CD14-positive monocyte (primary cell): Measurements from ENCODE around the gene SUCLG2. TPM values are rescaled to one million over a fixed set of nuclear protein-coding genes. Genes with fewer than 3 reads are reported as not detected.

Experiments used
- DNase-seq, 3 donors: peaks; one replicate each; pipeline ENCODE4 v3.0.0-alpha.2; 2011 to 2022
- H2AFZ ChIP-seq: 2 replicates; pipeline ENCODE4 v1.6.0; 2012; ENCODE audit warnings: mild to moderate bottlenecking, low read depth, low read length, inconsistent platforms; ENCODE audit not compliant: insufficient read depth, poor library complexity, severe bottlenecking
- H3K27ac ChIP-seq, 2 donors: 1 replicate in 1 of 2; 2 replicates in 1 of 2; pipeline ENCODE4 v1.5.1; 2012 to 2013; ENCODE audit warnings: low read length in 2 of 2, control low read depth in 1 of 2, inconsistent platforms in 1 of 2, low read depth in 1 of 2, mild to moderate bottlenecking in 1 of 2
- H3K27me3 ChIP-seq, 2 donors: one replicate each; pipeline versions ENCODE4 v1.6.0 to v1.6.1; 2011 to 2013; ENCODE audit warnings: low read length in 2 of 2; ENCODE audit not compliant: control insufficient read depth in 2 of 2, insufficient read depth in 2 of 2
- H3K36me3 ChIP-seq, 2 donors: replicated peaks in 1 of 2; 1 replicate in 1 of 2; 2 replicates in 1 of 2; pipeline versions ENCODE4 v1.5.1 to v1.6.1; 2012 to 2013; ENCODE audit warnings: low read length in 2 of 2, control low read depth in 1 of 2, inconsistent platforms in 1 of 2, mild to moderate bottlenecking in 1 of 2; ENCODE audit not compliant: insufficient read depth in 2 of 2, control insufficient read depth in 1 of 2
- H3K4me1 ChIP-seq, 2 donors: 1 replicate in 1 of 2; 2 replicates in 1 of 2; pipeline versions ENCODE4 v1.5.1 to v1.6.1; 2012 to 2013; ENCODE audit warnings: low read length in 2 of 2, control low read depth in 1 of 2, inconsistent platforms in 1 of 2, mild to moderate bottlenecking in 1 of 2, moderate library complexity in 1 of 2; ENCODE audit not compliant: insufficient read depth in 2 of 2, control insufficient read depth in 1 of 2
- H3K4me2 ChIP-seq: replicated peaks from 2 replicates; pipeline ENCODE3; 2012; ENCODE audit warnings: low read length, moderate library complexity, mild to moderate bottlenecking; ENCODE audit not compliant: poor library complexity, severe bottlenecking; ENCODE audit errors: extremely low read depth
- H3K4me3 ChIP-seq, 3 experiments: fragments of 200-600 bp in 1 of 3; sonication (generic) in 1 of 3; replicated peaks in 1 of 3; 1 replicate in 2 of 3; 2 replicates in 1 of 3; pipeline ENCODE4 v1.5.1; 2011 to 2013; ENCODE audit warnings: low read length in 3 of 3, mild to moderate bottlenecking in 3 of 3, control low read depth in 2 of 3, low read depth in 2 of 3, inconsistent platforms in 1 of 3, moderate library complexity in 1 of 3
- H3K79me2 ChIP-seq: 2 replicates; pipeline ENCODE4 v1.6.0; 2012; ENCODE audit warnings: mild to moderate bottlenecking, control low read depth, inconsistent platforms, low read length, moderate library complexity; ENCODE audit not compliant: insufficient read depth
- H3K9ac ChIP-seq: 2 replicates; pipeline ENCODE4 v1.6.0; 2017; ENCODE audit warnings: low read length, mild to moderate bottlenecking; ENCODE audit not compliant: insufficient read depth, poor library complexity, severe bottlenecking
- H3K9me3 ChIP-seq, 2 donors: replicated peaks in 1 of 2; 1 replicate in 1 of 2; 2 replicates in 1 of 2; pipeline versions ENCODE4 v1.5.1 to v1.6.1; 2012 to 2013; ENCODE audit warnings: low read length in 2 of 2, control low read depth in 1 of 2; ENCODE audit not compliant: control insufficient read depth in 1 of 2, insufficient read depth in 1 of 2
- H4K20me1 ChIP-seq: 2 replicates; pipeline ENCODE4 v1.6.0; 2012; ENCODE audit warnings: mild to moderate bottlenecking, low read length, control low read depth, moderate library complexity; ENCODE audit not compliant: insufficient read depth
- H3K27ac Mint-ChIP-seq, 7 donors: one replicate each; pipeline ENCODE4 v1.8.0; 2020; ENCODE audit warnings: mild to moderate bottlenecking in 7 of 7, mixed read lengths in 7 of 7, moderate library complexity in 6 of 7, inconsistent platforms in 2 of 7
- H3K27me3 Mint-ChIP-seq, 3 donors: one replicate each; pipeline ENCODE4 v1.8.0; 2021 to 2022; ENCODE audit warnings: low read depth in 3 of 3, mild to moderate bottlenecking in 3 of 3, mixed read lengths in 3 of 3, moderate library complexity in 3 of 3, inconsistent platforms in 1 of 3
- H3K36me3 Mint-ChIP-seq, 2 donors: one replicate each; pipeline ENCODE4 v1.8.0; 2020; ENCODE audit warnings: mixed read lengths in 2 of 2, inconsistent platforms in 1 of 2, mild to moderate bottlenecking in 1 of 2
- H3K4me1 Mint-ChIP-seq: one replicate; pipeline ENCODE4 v1.8.0; 2020; ENCODE audit warnings: mild to moderate bottlenecking, mixed read lengths
- H3K4me3 Mint-ChIP-seq, 2 donors: one replicate each; pipeline ENCODE4 v1.8.0; 2020; ENCODE audit warnings: mild to moderate bottlenecking in 2 of 2, mixed read lengths in 2 of 2, moderate library complexity in 1 of 2
- H3K9me3 Mint-ChIP-seq, 7 donors: one replicate each; pipeline ENCODE4 v1.8.0; 2020 to 2022; ENCODE audit warnings: mixed read lengths in 7 of 7, mild to moderate bottlenecking in 6 of 7, moderate library complexity in 6 of 7, inconsistent platforms in 2 of 7
- CTCF ChIP-seq: fragments of 200-600 bp; IDR thresholded peaks from one replicate; pipeline ENCODE4 v1.8.0; 2022; ENCODE audit warnings: antibody characterized with exemption, mild to moderate bottlenecking
- WGBS: methylation state at CpG from one replicate; pipeline ENCODE4 v1.1.5; 2013; ENCODE audit warnings: missing lambda C conversion rate; ENCODE audit not compliant: insufficient coverage; 5-methylcytosine and 5-hydroxymethylcytosine counted together
- intact Hi-C, 2 donors: fragments of 100-400 bp; cut with micrococcal nuclease; formaldehyde crosslinking; loops; one replicate each; pipeline versions ENCODE4 v1.15.0 to v1.15.1; 2023
- polyA plus RNA-seq, 3 donors: library from polyadenylated mRNA; depleted of rRNA in 1 of 3; unstranded in 2 of 3; stranded (reverse) in 1 of 3; fragments of 300-500 nt in 2 of 3; fragments of >200 nt in 1 of 3; fragmentation: Illumina TruSeq in 2 of 3; gene quantifications; 1 replicate in 2 of 3; 2 replicates in 1 of 3; pipeline ENCODE4 v1.2.3, GENCODE V29; 2012 to 2021

SUCLG2 gene
- polyA plus RNA-seq, 3 donors: 10.8 to 37.5 (median 32.9) TPM

GRCh38 chr3:67418426-67419217 lies 235.8 kb downstream of the SUCLG2 start:
- Histone ChIP-seq H3K36me3 (no peaks in the 10 kb centered on the region), H3K4me3 (no peak overlapping the region), H3K9me3 (peaks cover 0 to 12% of the 10 kb centered on the region in 2 donors), H3K4me1 (no peaks in the 10 kb centered on the region), H2AFZ (no peak overlapping the region), H3K9ac (no peak overlapping the region), H3K27me3 (no peaks in the 10 kb centered on the region), H3K79me2 (no peaks in the 10 kb centered on the region), H4K20me1 (no peaks in the 10 kb centered on the region), H3K4me2 (no peak overlapping the region), H3K27ac (no peak overlapping the region)
- Mint-ChIP-seq H3K27ac (no peak overlapping the region), H3K36me3 (peaks cover 7 to 22% of the 10 kb centered on the region in 2 donors), H3K9me3 (peaks cover 4 to 20% (median 8%) of the 10 kb centered on the region in 7 donors), H3K4me3 (no peak overlapping the region), H3K4me1 (no peaks in the 10 kb centered on the region), H3K27me3 (peaks cover 0 to 1% (median 0%) of the 10 kb centered on the region in 3 donors)
- no peak for DNase-seq
- 80% methylated on average over 1 of the region's 3 CpGs for WGBS
- intact Hi-C loops: no loop called here
- no peak for TF ChIP-seq CTCF

DNA sequence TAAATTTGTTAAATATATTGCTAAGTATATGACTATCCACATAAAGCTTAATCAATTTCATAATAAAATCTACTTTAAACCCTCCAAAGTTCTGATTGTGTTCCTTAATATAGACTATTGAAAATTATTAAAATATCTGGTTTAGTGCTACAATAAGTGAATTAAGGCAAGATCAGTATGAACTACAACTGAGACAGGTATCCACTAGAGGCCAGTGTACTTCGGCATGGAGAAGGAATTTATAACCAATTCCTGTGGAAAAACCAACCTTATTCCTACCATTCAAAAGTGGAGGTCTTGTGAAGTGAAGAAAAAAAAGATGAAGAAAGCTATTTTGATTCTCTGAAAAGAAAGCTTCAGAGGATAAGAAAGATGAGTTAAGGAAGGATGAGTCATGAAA lies 237.7 kb downstream of the SUCLG2 start:
- DNase-seq: no peak
- no peak overlapping the region for H3K27ac Mint-ChIP-seq
- no CpG with 5 or more reads among the region's 1 CpG for WGBS
- intact Hi-C loops: no loop called here
- no peaks in the 10 kb centered on the region for H3K79me2 ChIP-seq
- H3K4me1 ChIP-seq: no peaks in the 10 kb centered on the region
- H2AFZ ChIP-seq: no peak overlapping the region
- no peak for TF ChIP-seq CTCF
- H3K36me3 ChIP-seq: no peaks in the 10 kb centered on the region
- H3K4me2 ChIP-seq: no peak overlapping the region
- H3K36me3 Mint-ChIP-seq: peaks cover 7 to 20% of the 10 kb centered on the region in 2 donors
- no peak overlapping the region for H3K4me3 ChIP-seq
- H3K9me3 Mint-ChIP-seq: peaks cover 4 to 15% (median 7%) of the 10 kb centered on the region in 7 donors
- peaks cover 0 to 1% (median 0%) of the 10 kb centered on the region in 3 donors for H3K27me3 Mint-ChIP-seq
- H3K27me3 ChIP-seq: no peaks in the 10 kb centered on the region
- no peak overlapping the region for H3K9ac ChIP-seq
- H3K27ac ChIP-seq: no peak overlapping the region
- H3K9me3 ChIP-seq: peaks cover 0 to 12% of the 10 kb centered on the region in 2 donors
- no peaks in the 10 kb centered on the region for H4K20me1 ChIP-seq
- H3K4me3 Mint-ChIP-seq: no peak overlapping the region
- no peaks in the 10 kb centered on the region for H3K4me1 Mint-ChIP-seq
